Transverse colon (tissue), 4 donors: ENCODE measurements around the gene ATP1B3. TPM values are rescaled to one million over a fixed set of nuclear protein-coding genes. Genes with fewer than 3 reads are reported as not detected.
A peak's percentile ranks its signal among the peaks of the same experiment; 100 is the strongest.
"Not testable (repeated sequence)": the region's sequence is repeated elsewhere in the genome, so short reads cannot be mapped to it uniquely, and the experiment has no call there.

ENCODE experiments used
- DNase-seq: peaks from one replicate; pipeline ENCODE4 v3.0.0-alpha.2; 2019
- H3K27ac ChIP-seq, 4 donors: fragments of 200-600 bp; sonication (generic); 2 replicates each; pipeline ENCODE4 v1.5.1; 2016 to 2018; ENCODE audit warnings: inconsistent platforms in 4 of 4
- H3K27me3 ChIP-seq: fragments of 200-600 bp; sonication (generic); 2 replicates; pipeline ENCODE4 v1.5.1; 2017; ENCODE audit warnings: inconsistent platforms
- H3K36me3 ChIP-seq, 4 donors: fragments of 200-600 bp; sonication (generic); 2 replicates each; pipeline ENCODE4 v1.5.1; 2017 to 2019; ENCODE audit warnings: inconsistent platforms in 4 of 4
- H3K4me1 ChIP-seq, 4 donors: fragments of 200-600 bp; sonication (generic); 2 replicates each; pipeline ENCODE4 v1.5.1; 2017 to 2020; ENCODE audit warnings: inconsistent platforms in 4 of 4
- H3K4me3 ChIP-seq, 4 donors: fragments of 200-600 bp; sonication (generic); 1 replicate in 1 of 4; 2 replicates in 3 of 4; pipeline versions ENCODE4 v1.5.1 to v1.6.1; 2017 to 2019; ENCODE audit warnings: inconsistent platforms in 4 of 4
- H3K9me3 ChIP-seq, 2 donors: fragments of 200-600 bp; sonication (generic); 2 replicates each; pipeline ENCODE4 v1.5.1; 2017 to 2019; ENCODE audit warnings: inconsistent platforms in 2 of 2
- EP300 ChIP-seq: sonication (generic); formaldehyde crosslinking; IDR thresholded peaks from one replicate; pipeline ENCODE4 v1.6.1; 2017; ENCODE audit warnings: antibody characterized with exemption, low read depth
- POLR2A ChIP-seq: fragments of 450-650 bp; IDR thresholded peaks from one replicate; pipeline ENCODE4 v1.6.1; 2016; ENCODE audit warnings: antibody characterized with exemption, mild to moderate bottlenecking, moderate library complexity
- POLR2AphosphoS5 ChIP-seq, 3 donors: sonication (generic); formaldehyde crosslinking; IDR thresholded peaks; one replicate each; pipeline ENCODE4 v1.6.1; 2016; ENCODE audit warnings: antibody characterized with exemption in 3 of 3
- WGBS, 2 donors: methylation state at CpG; one replicate each; pipeline ENCODE4 v1.1.5; 2018; ENCODE audit warnings: low coverage in 1 of 2; 5-methylcytosine and 5-hydroxymethylcytosine counted together
- in situ Hi-C, 4 donors: fragments of 200-750 bp; cut with MboI; loops; one replicate each; pipeline versions ENCODE4 v1.15.0 to v1.15.1; 2017; ENCODE audit warnings: low sequenced_read_pairs in 3 of 4, low pct_ligation_motif_present in 1 of 4, low pct_unique_long_range_greater_than_20kb in 1 of 4
- intact Hi-C: fragments of 100-400 bp; cut with DNase I; formaldehyde crosslinking; loops from one replicate; pipeline ENCODE4 v1.15.1; 2023; ENCODE audit warnings: low total_unique reads
- total RNA-seq, 4 donors: library from RNA; depleted of rRNA; stranded (reverse); fragments of >200 nt; gene quantifications; one replicate each; pipeline ENCODE4 v1.1.0, GENCODE V29; 2016
- TF ChIP-seq, protein P1 (sequence below), 5 experiments: fragments of 200-600 bp in 3 of 5; fragments of 450-650 bp in 2 of 5; sonication (generic) in 3 of 5; IDR thresholded peaks; 1 replicate in 2 of 5; 2 replicates in 3 of 5; pipeline ENCODE4 v1.5.1; 2016 to 2017; ENCODE audit warnings: antibody characterized with exemption in 5 of 5, inconsistent platforms in 3 of 5, mild to moderate bottlenecking in 2 of 5, moderate library complexity in 1 of 5

Gene ATP1B3
- total RNA-seq, 4 donors from 2014 or later = 79.6 to 251 (median 196) TPM

DNA sequence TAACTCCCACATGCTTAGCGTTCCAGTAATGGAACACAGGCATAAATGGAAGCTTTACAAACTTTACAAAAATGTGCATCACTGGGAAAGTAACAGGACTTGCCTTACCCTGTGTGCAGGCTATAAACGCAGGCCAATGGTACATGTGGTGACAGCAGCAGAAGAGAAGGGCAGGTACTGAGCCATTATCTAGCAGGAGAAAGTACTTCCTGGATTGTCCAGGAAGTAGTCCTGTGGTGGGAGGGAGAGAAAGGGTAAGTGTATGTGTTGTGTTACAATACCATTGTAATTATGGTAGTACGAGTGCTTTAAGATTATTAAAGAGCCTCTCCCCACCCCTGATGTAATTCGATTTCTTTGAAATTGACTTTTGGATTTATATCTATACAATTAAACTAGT, 5.3 kb downstream of the ATP1B3 start:
- intact Hi-C loops = no loop called here
- DNase-seq = no peak
- H3K4me1 ChIP-seq = peaks cover 6 to 45% (median 24%) of the 10 kb centered on the region in 4 donors
- no peak overlapping the region for H3K27ac ChIP-seq
- WGBS, 2 donors = 53 to 78% methylated on average over 4 of the region's 4 CpGs
- peak in 1 of 3 donors; percentile 5 for TF ChIP-seq POLR2AphosphoS5 (IDR thresholded peaks at IDR 0.05)
- TF ChIP-seq, protein P1, sequence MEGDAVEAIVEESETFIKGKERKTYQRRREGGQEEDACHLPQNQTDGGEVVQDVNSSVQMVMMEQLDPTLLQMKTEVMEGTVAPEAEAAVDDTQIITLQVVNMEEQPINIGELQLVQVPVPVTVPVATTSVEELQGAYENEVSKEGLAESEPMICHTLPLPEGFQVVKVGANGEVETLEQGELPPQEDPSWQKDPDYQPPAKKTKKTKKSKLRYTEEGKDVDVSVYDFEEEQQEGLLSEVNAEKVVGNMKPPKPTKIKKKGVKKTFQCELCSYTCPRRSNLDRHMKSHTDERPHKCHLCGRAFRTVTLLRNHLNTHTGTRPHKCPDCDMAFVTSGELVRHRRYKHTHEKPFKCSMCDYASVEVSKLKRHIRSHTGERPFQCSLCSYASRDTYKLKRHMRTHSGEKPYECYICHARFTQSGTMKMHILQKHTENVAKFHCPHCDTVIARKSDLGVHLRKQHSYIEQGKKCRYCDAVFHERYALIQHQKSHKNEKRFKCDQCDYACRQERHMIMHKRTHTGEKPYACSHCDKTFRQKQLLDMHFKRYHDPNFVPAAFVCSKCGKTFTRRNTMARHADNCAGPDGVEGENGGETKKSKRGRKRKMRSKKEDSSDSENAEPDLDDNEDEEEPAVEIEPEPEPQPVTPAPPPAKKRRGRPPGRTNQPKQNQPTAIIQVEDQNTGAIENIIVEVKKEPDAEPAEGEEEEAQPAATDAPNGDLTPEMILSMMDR (IDR thresholded peaks at IDR 0.05) = no peak
- no peaks in the 10 kb centered on the region for H3K27me3 ChIP-seq
- no peaks in the 10 kb centered on the region for H3K9me3 ChIP-seq
- no peak overlapping the region for H3K4me3 ChIP-seq
- peaks cover 0 to 7% (median 0%) of the 10 kb centered on the region in 4 donors for H3K36me3 ChIP-seq
- in situ Hi-C loops = no loop called here

DNA sequence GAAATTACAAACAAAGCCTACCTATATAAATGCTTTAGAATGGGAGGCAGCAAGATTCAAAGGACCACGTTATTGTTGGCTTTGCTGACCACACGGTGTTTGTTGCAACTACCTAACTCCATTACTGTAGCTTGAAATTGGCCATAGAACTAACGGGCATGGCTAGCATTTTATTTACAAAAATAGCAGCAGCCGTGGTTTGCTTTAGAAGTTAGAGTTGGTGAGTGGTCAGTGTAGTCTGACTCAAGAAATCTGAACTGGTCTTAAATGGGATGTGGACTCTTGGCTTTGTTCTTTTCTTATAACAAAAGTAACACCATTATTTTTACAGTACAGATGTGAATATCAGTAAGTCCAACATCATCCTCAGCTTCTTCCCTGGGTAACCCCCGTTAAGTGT, 10.6 kb downstream of the ATP1B3 start:
- no peaks in the 10 kb centered on the region for H3K9me3 ChIP-seq
- H3K36me3 ChIP-seq = peaks cover 0 to 7% (median 0%) of the 10 kb centered on the region in 4 donors
- TF ChIP-seq, protein P1 (IDR thresholded peaks at IDR 0.05) = no peak
- TF ChIP-seq EP300 = no peak
- TF ChIP-seq POLR2A = no peak
- no peak for TF ChIP-seq POLR2AphosphoS5 (IDR thresholded peaks at IDR 0.05)
- intact Hi-C loops (no loop called here), in situ Hi-C loops (no loop called here)
- WGBS, 2 donors = 89 to 94% methylated on average over 5 of the region's 5 CpGs
- H3K27me3 ChIP-seq = no peaks in the 10 kb centered on the region
- no peak overlapping the region for H3K27ac ChIP-seq
- no peak overlapping the region for H3K4me3 ChIP-seq
- no peak for DNase-seq
- peaks cover 0 to 9% (median 0%) of the 10 kb centered on the region in 4 donors for H3K4me1 ChIP-seq

DNA sequence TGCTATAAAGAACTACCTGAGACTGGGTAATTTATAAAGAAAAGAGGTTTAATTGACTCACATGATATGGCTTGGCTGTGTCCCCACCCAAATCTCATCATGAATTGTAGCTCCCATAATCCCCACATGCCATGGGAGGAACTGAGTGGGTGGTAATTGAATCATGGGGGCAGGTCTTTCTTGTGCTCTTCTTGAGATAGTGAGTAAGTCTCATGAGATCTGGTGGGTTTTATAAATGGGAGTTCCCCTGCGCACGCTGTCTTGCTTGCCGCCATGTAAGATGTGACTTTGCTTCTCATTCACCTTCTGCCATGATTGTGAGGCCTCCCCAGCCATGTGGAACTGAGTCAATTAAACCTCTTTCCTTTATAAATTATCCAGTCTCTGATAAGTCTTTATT, 12.1 kb downstream of the ATP1B3 start:
- H3K27me3 ChIP-seq, intact Hi-C loops, H3K9me3 ChIP-seq, H3K4me3 ChIP-seq, H3K36me3 ChIP-seq, H3K27ac ChIP-seq, in situ Hi-C loops, DNase-seq: not testable (repeated sequence)
- 98% methylated on average over 3 of the region's 3 CpGs; no CpG with 5 or more reads in 1 of the 2 donors for WGBS, 2 donors
- H3K4me1 ChIP-seq = peaks cover 0 to 17% (median 2%) of the 10 kb centered on the region in 4 donors

DNA sequence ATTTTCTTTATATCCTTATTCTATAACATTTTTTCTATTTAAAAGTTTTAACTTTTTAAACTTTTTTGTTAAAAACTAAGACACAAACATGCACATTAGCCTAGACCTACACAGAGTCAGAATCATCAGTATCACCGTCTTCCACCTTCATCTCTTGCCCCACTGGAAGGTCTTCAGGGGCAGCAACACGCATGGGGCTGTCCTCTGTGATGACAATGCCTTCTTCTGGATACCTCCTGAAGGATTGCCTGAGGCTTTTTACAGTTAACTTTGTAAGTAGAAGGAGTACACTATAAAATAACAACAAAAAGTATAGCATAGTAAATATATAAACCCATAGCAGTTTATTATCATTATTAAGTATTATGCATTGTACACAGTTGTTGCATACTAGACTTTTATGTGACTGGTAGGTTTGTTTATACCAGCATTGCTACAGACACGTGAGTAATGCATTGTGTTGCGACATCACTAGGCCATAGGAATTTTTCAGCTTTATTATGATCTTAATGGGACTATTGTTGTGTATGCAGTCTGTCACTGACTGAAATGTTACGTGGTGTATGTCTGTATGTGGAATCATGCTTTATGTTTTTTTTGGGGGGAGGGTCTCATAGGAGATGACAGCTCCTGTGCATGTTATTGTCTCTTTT, 18.2 kb downstream of the ATP1B3 start:
- Histone ChIP-seq H3K4me3 (no peak overlapping the region), H3K4me1 (peaks cover 0 to 19% (median 2%) of the 10 kb centered on the region in 4 donors), H3K27me3 (no peaks in the 10 kb centered on the region), H3K36me3 (no peaks in the 10 kb centered on the region), H3K27ac (no peak overlapping the region), H3K9me3 (no peaks in the 10 kb centered on the region)
- TF ChIP-seq, protein P1 (IDR thresholded peaks at IDR 0.05) = no peak
- TF ChIP-seq POLR2A (no peak), POLR2AphosphoS5 (IDR thresholded peaks at IDR 0.05) (peak in 1 of 3 donors; percentile 47), EP300 (no peak)
- no peak for DNase-seq
- intact Hi-C loops = loop anchor here (10.0 kb wide), 1 partner anchor 310 kb away; no protein-coding TSS in a partner anchor
- in situ Hi-C loops = no loop called here
- WGBS, 2 donors = 70 to 78% methylated on average over 5 of the region's 5 CpGs

DNA sequence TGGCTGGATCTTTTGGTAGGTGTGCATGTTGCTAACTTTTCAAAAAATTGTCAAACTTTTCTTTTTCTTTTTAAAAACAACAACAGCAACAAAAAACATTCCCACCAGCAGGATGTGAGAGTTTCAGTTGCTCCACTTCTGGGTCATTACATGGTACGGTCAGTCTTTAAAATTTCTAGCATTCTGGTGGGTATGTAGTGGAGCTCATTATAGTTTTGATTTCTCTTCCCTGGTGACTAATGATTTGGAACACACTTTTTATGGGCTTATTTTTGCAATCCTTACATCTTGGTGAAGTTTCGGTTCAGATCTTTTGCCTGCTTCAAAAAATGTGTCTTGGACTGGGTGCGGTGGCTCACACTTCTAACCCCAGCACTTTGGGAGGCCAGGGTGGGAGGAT, 19.3 kb downstream of the ATP1B3 start:
- intact Hi-C loops = loop anchor here (10.0 kb wide), 1 partner anchor 311 kb away; no protein-coding TSS in a partner anchor
- WGBS, 2 donors = 97 to 100% methylated on average over 2 to 3 of the region's 3 CpGs
- no peak overlapping the region for H3K27ac ChIP-seq
- H3K27me3 ChIP-seq = no peaks in the 10 kb centered on the region
- H3K4me1 ChIP-seq = peaks cover 0 to 18% (median 2%) of the 10 kb centered on the region in 4 donors
- H3K4me3 ChIP-seq = no peak overlapping the region
- no peaks in the 10 kb centered on the region for H3K9me3 ChIP-seq
- no peak for DNase-seq
- in situ Hi-C loops = no loop called here
- no peaks in the 10 kb centered on the region for H3K36me3 ChIP-seq
- TF ChIP-seq POLR2AphosphoS5 (IDR thresholded peaks at IDR 0.05) = no peak
- TF ChIP-seq, protein P1 (IDR thresholded peaks at IDR 0.05) = no peak
- TF ChIP-seq EP300 = no peak
- TF ChIP-seq POLR2A = no peak
